AG09319 (cell line): ENCODE measurements around the gene ABHD17C.

ENCODE experiments used
- DNase-seq: peaks from one replicate; pipeline ENCODE4 v3.0.0-alpha.2; 2010; ENCODE audit warnings: low read depth; ENCODE audit errors: extremely low read depth
- CTCF ChIP-seq: IDR thresholded peaks from 2 replicates; pipeline ENCODE4 v1.5.1; 2011; ENCODE audit warnings: low read depth, mild to moderate bottlenecking, inconsistent platforms, low read length, moderate library complexity

The ABHD17C gene

DNA sequence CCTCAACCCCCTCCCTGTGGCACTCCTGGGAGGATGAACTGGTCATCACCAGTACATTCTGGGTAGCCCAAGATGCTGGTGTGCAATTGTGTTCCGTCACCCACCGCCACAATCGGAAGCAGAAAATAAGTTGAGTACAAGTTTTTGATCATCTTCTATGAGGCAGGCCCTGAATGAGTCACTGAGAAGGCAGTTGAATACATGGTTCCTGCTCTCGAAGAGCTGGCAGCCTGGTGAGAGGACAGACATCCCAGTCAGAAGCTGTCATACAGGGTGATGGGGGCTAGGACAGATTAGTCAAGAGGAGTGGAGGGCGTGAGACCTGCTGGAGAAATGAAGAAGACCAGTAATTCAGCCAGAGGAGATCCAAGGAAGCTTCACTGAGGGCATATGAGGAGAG, 90.2 kb downstream of the ABHD17C start:
- no peak for DNase-seq
- TF ChIP-seq CTCF = no peak

DNA sequence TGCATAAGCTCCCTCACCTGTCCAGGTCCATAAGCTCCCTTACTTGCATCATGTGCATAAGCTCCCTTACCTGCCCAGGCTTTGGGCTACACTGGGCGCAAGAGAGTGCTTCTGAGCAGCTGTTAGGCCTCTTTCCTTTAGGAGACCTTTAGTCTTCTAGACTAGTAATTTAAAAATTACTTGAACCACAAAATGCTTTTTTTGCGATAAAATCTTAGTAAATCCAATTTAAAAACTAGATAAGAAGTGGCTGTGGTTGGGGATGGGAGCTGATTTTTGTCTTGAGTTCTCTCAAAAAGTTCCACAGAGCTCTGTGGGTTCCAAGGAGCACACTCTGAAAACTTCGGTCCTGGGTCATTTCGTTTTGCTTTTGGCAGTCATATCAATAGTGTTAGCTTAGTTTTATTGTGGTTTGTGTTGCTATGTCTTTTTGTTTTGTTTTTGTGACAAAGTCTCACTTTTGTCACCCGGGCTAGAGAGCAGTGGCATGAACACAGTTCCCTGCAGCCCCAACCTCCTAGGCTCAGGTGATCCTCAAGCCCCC, 90.8 kb downstream of the ABHD17C start:
- DNase-seq = no peak
- no peak for TF ChIP-seq CTCF

DNA sequence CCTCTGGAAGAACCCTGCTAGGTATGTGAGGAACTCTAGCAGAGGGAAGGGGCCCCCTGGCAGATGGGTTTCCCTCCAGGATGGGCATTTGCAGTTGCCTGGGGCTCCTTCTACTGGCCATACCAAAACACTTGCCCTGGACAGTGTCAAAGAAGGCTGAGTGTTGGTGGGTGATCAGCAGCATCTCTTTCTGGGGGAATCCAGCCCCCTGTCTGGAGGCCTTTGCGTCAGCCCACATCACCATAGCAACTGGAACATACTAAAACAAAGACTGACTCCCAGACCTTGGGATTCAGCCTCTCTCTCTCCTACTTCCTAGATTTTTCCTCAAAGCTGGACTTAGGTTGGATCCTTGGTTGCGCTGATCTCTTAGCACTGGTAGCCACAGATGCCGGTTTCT, 92.2 kb downstream of the ABHD17C start:
- TF ChIP-seq CTCF = peak; percentile 12
- DNase-seq = no peak

DNA sequence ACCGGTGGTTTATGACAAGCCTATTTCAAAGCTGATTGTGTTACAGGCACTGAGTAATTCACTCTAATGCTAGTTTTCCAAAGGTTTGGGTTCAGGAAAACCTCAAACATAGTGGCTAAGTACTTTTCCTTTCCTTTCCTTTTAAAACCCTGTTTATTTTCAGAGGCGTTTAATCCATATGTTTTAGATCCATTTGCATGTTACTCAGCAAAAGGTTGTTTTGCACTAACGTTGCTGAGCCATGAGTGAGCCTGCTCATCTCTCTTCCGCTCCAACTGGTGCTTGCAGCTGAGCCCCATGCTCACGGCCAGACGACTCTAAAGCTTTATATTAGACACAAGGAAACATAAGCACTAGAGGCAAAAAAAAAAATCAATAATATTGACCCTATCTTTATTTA, 93.4 kb downstream of the ABHD17C start:
- no peak for DNase-seq
- TF ChIP-seq CTCF = no peak

GRCh38 chr15:80789296-80789695, 94.2 kb downstream of the ABHD17C start:
- TF ChIP-seq CTCF = no peak
- DNase-seq = peak; percentile 65

DNA sequence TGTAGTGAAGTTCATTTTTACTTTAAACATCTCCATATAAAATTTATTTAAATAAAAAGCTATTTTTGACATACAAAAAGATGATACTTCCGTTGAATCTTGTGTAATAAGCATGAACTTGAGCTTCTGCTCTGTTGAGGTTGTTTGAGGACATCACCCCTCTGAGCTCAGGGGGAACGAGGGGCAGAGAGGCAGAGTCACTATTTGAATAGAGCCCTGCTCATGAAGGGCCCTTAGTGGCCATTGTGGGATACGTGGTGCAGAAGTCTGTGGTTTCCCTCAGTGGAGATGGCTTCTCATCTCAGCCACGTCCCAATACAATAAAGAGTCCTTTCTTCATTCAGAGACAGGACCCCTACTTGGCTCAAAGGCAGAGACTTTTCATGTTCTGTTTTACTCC, 94.7 kb downstream of the ABHD17C start:
- TF ChIP-seq CTCF = no peak
- DNase-seq = no peak

DNA sequence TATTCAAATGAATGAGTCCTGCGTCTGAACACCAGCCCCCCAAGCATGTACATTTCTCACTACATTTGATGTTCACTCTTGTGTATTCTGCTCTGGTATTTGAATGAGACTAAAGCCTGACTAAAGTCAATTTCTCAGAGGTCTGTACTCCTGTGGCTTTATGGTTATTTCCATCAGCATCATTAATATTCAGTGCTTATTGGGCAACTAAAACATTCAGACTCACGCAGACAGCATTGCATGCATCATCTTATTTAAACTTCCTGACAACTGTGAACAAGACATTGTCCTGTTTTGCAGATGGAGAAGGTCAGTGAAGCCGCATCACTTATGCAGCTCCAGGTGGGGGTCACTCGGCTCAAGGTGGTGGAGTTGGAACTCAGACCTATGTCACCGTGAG, 95.1 kb downstream of the ABHD17C start:
- DNase-seq = no peak
- no peak for TF ChIP-seq CTCF
